Measurements from ENCODE around the gene MICU1. TPM values are rescaled to one million over a fixed set of nuclear protein-coding genes. Genes with fewer than 3 reads are reported as not detected.

Gene MICU1
- total and polyA plus RNA-seq, 10 of the 15 experiments (the other 5 are each of a cell fraction or from before 2014, with no cell fraction given) = 18.2 to 36.4 (median 22.2) TPM

- TF ChIP-seq CBFB (IDR thresholded peaks at IDR 0.05; ENCODE audit: low read depth) (no peak), BACH1 (IDR thresholded peaks at IDR 0.05; ENCODE audit: borderline replicate concordance) (0 out of 2 replicates have a peak, but pooled peaks have one; percentile 23)
Measured at GRCh38 chr10:72353965-72354355, 271.9 kb downstream of the MICU1 start (continued).

- H4K20me1 ChIP-seq (ENCODE audit: control insufficient read depth, insufficient read depth) = no peaks in the 10 kb centered on the region
- ChIA-PET SMC1A (ENCODE audit: uncharacterized antibody, unreplicated experiment) (interaction anchor here (1.2 kb wide), 1 partner anchor 15 kb away, joined by 3 read pairs; no protein-coding TSS in a partner anchor), POLR2A (interaction anchor here (0.5 to 1.1 kb wide), 3 partner anchors 15 to 139 kb away, joined by 3 to 7 read pairs (median 3); no protein-coding TSS in a partner anchor), CTCF (interaction anchor here (1.7 kb wide), 1 partner anchor 16 kb away, joined by 4 read pairs; no protein-coding TSS in a partner anchor), RAD21 (ENCODE audit: unreplicated experiment) (no interaction called here)
- peak overlapping the region; percentile 98 for H3K4me3 ChIP-seq
- H3K9me3 ChIP-seq (replicated peaks; ENCODE audit: control insufficient read depth, insufficient read depth, low read length) = no peaks in the 10 kb centered on the region
- DNase-seq (ENCODE audit: low read depth, low spot score) (no peak), ATAC-seq (no peak), FAIRE-seq (no peak)
- BruUV-seq (replicated peaks) = no TSS peak
- H3K4me1 ChIP-seq (ENCODE audit: control insufficient read depth, insufficient read depth, low read length) = peaks cover 7% of the 10 kb centered on the region
- 53% methylated on average over 18 of the region's 18 CpGs for WGBS (ENCODE audit: insufficient coverage, insufficient replicate concordance, low lambda C conversion rate, missing lambda C conversion rate)
- peak overlapping the region; percentile 81 for H3K9ac ChIP-seq (ENCODE audit: control insufficient read depth, insufficient read depth, low read length)
- intact Hi-C loops (cut with micrococcal nuclease; ENCODE audit: unreplicated experiment) (no loop called here), in situ Hi-C loops (cut with MboI) (no loop called here)
- H3K27me3 ChIP-seq (replicated peaks in 1 of 2; ENCODE audit: control insufficient read depth in 2 of 2, insufficient read depth in 2 of 2, low read length in 1 of 2) = no peaks in the 10 kb centered on the region
- TF ChIP-seq RFX5 (IDR thresholded peaks at IDR 0.05; ENCODE audit: low read depth, low read length) = no peak
- TF ChIP-seq USF2 (IDR thresholded peaks at IDR 0.05; ENCODE audit: borderline replicate concordance, low read depth, low read length) = no peak
- no peak for TF ChIP-seq MXI1 (IDR thresholded peaks at IDR 0.05; ENCODE audit: low read depth, low read length)
- H3K36me3 ChIP-seq (ENCODE audit: control insufficient read depth in 2 of 2, insufficient read depth in 2 of 2, low read length in 1 of 2) = peaks cover 6 to 8% of the 10 kb centered on the region in 2 experiments; a peak in 3 of 4 replicates
- peak overlapping the region; percentile 87 for H3K27ac ChIP-seq (ENCODE audit: control insufficient read depth, insufficient read depth)
- no peak overlapping the region for H2AFZ ChIP-seq (ENCODE audit: control insufficient read depth, low read depth, low read length)
- peaks cover 27% of the 10 kb centered on the region for H3K79me2 ChIP-seq (ENCODE audit: control insufficient read depth, insufficient read depth, low read length)
- H3K4me2 ChIP-seq (ENCODE audit: control insufficient read depth, insufficient read depth) = peak overlapping the region; percentile 72
Measured at GRCh38 chr10:72353028-72353964, 272.6 kb downstream of the MICU1 start.

All from GM12878 (cell line).